Measurements from ENCODE around the gene FEZ2. TPM values are rescaled to one million over a fixed set of nuclear protein-coding genes. Genes with fewer than 3 reads are reported as not detected.

Gene FEZ2
- total RNA-seq, 1 experiment from 2014 or later, result 57.5 TPM

GRCh38 chr2:36536776-36537175 lies 61.2 kb downstream of the FEZ2 start:
- Histone ChIP-seq H3K4me3 (ENCODE audit: low read depth, low read length, poor library complexity, severe bottlenecking) (no peak overlapping the region), H3K27ac (ENCODE audit: low read depth, low read length, poor library complexity, severe bottlenecking) (no peak overlapping the region), H3K4me1 (ENCODE audit: insufficient read depth, low read length, poor library complexity, severe bottlenecking) (no peaks in the 10 kb centered on the region), H3K27me3 (replicated peaks; ENCODE audit: insufficient read depth, low read depth, low read length, poor library complexity) (no peaks in the 10 kb centered on the region), H3K36me3 (ENCODE audit: insufficient read depth, low read length, poor library complexity, severe bottlenecking) (no peaks in the 10 kb centered on the region), H3K9me3 (ENCODE audit: low read depth, low read length, poor library complexity, severe bottlenecking) (no peaks in the 10 kb centered on the region)
- intact Hi-C loops (cut with micrococcal nuclease; ENCODE audit: unreplicated experiment), result no loop called here
- no TSS peak for BruUV-seq (replicated peaks)
- TF ChIP-seq EZH2 (IDR thresholded peaks at IDR 0.05; ENCODE audit: borderline replicate concordance, low read depth, low read length, poor library complexity, severe bottlenecking), result no peak
- TF ChIP-seq CTCF (conservative IDR thresholded peaks at IDR 0.05; ENCODE audit: low read depth, low read length), result no peak
- POLR2A ChIA-PET (ENCODE audit: low non-redundant PET), result interaction anchor here (0.6 kb wide), 1 partner anchor 404 kb away, joined by 3 read pairs; no protein-coding TSS in a partner anchor
- DNase-seq (ENCODE audit: low spot score), result no peak
- CTCF ChIA-PET, result no interaction called here

GRCh38 chr2:36535099-36535498 lies 62.9 kb downstream of the FEZ2 start:
- H3K27ac ChIP-seq (ENCODE audit: low read depth, low read length, poor library complexity, severe bottlenecking), result no peak overlapping the region
- peaks cover 14% of the 10 kb centered on the region for H3K4me1 ChIP-seq (ENCODE audit: insufficient read depth, low read length, poor library complexity, severe bottlenecking)
- no TSS peak for BruUV-seq (replicated peaks)
- no peaks in the 10 kb centered on the region for H3K27me3 ChIP-seq (replicated peaks; ENCODE audit: insufficient read depth, low read depth, low read length, poor library complexity)
- no peak for TF ChIP-seq CTCF (conservative IDR thresholded peaks at IDR 0.05; ENCODE audit: low read depth, low read length)
- no peak for TF ChIP-seq EZH2 (IDR thresholded peaks at IDR 0.05; ENCODE audit: borderline replicate concordance, low read depth, low read length, poor library complexity, severe bottlenecking)
- no peak for DNase-seq (ENCODE audit: low spot score)
- ChIA-PET POLR2A (ENCODE audit: low non-redundant PET) (no interaction called here), CTCF (no interaction called here)
- no peaks in the 10 kb centered on the region for H3K9me3 ChIP-seq (ENCODE audit: low read depth, low read length, poor library complexity, severe bottlenecking)
- H3K4me3 ChIP-seq (ENCODE audit: low read depth, low read length, poor library complexity, severe bottlenecking), result no peak overlapping the region
- intact Hi-C loops (cut with micrococcal nuclease; ENCODE audit: unreplicated experiment), result no loop called here
- H3K36me3 ChIP-seq (ENCODE audit: insufficient read depth, low read length, poor library complexity, severe bottlenecking), result no peaks in the 10 kb centered on the region

- no TSS peak for BruUV-seq (replicated peaks)
- TF ChIP-seq CTCF (conservative IDR thresholded peaks at IDR 0.05; ENCODE audit: low read depth, low read length), result no peak
- no peak for TF ChIP-seq EZH2 (IDR thresholded peaks at IDR 0.05; ENCODE audit: borderline replicate concordance, low read depth, low read length, poor library complexity, severe bottlenecking)
- no peaks in the 10 kb centered on the region for H3K9me3 ChIP-seq (ENCODE audit: low read depth, low read length, poor library complexity, severe bottlenecking)
- CTCF ChIA-PET, result no interaction called here
- H3K27me3 ChIP-seq (replicated peaks; ENCODE audit: insufficient read depth, low read depth, low read length, poor library complexity), result no peaks in the 10 kb centered on the region
- no peak overlapping the region for H3K27ac ChIP-seq (ENCODE audit: low read depth, low read length, poor library complexity, severe bottlenecking)
- no peak overlapping the region for H3K4me3 ChIP-seq (ENCODE audit: low read depth, low read length, poor library complexity, severe bottlenecking)
- POLR2A ChIA-PET (ENCODE audit: low non-redundant PET), result no interaction called here
- no peak for DNase-seq (ENCODE audit: low spot score)
- peaks cover 21% of the 10 kb centered on the region for H3K4me1 ChIP-seq (ENCODE audit: insufficient read depth, low read length, poor library complexity, severe bottlenecking)
- no peaks in the 10 kb centered on the region for H3K36me3 ChIP-seq (ENCODE audit: insufficient read depth, low read length, poor library complexity, severe bottlenecking)
- intact Hi-C loops (cut with micrococcal nuclease; ENCODE audit: unreplicated experiment), result no loop called here
Measured at GRCh38 chr2:36534275-36534799, 63.6 kb downstream of the FEZ2 start.

All from A673 (cell line).